ENCODE data around the gene SMIM7. TPM values are rescaled to one million over a fixed set of nuclear protein-coding genes. Genes with fewer than 3 reads are reported as not detected.

SMIM7 gene
- total RNA-seq, 2 donors from 2014 or later: 40.5 to 96.2 TPM

DNA sequence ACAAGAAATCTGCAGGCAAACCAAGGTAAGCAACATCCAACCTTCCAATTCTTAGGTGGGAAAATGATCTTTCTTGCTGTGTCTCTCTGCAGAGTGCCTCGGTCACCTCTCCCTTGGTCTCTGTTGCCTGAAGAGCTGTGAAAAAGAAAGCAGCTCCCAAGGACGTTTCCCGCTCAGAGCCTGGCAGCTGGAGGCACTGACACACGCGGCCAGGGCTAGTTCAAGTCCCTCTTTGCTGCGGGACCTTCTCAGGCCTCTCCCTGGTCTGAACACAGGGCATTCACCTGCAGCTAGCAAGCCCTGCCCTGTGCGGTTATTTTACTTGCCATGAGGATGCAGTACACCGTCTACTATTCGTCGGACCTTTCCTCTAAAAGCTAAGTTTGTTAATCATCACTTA lies 35.7 kb downstream of the SMIM7 start:
- ATAC-seq (no peak), DNase-seq (peak in 1 of 4 donors; percentile 42)
- Histone ChIP-seq H3K36me3 (replicated peaks in 1 of 2; ENCODE audit: insufficient read depth in 1 of 2, low read depth in 2 of 2) (no peaks in the 10 kb centered on the region), H3K9me3 (no peaks in the 10 kb centered on the region), H3K27ac (peak overlapping the region in 1 of 4 donors; percentile 13), H3K4me3 (no peak overlapping the region), H3K4me1 (peaks cover 47% of the 10 kb centered on the region), H3K27me3 (no peaks in the 10 kb centered on the region)
- 23 to 45% methylated on average over 10 of the region's 10 CpGs for WGBS, 2 donors
- intact Hi-C loops (cut with DNase I): loop anchor here (10.0 kb wide), 1 partner anchor 49 kb away; the partner anchor contains the start of gene SLC35E1
- TF ChIP-seq, protein P1, sequence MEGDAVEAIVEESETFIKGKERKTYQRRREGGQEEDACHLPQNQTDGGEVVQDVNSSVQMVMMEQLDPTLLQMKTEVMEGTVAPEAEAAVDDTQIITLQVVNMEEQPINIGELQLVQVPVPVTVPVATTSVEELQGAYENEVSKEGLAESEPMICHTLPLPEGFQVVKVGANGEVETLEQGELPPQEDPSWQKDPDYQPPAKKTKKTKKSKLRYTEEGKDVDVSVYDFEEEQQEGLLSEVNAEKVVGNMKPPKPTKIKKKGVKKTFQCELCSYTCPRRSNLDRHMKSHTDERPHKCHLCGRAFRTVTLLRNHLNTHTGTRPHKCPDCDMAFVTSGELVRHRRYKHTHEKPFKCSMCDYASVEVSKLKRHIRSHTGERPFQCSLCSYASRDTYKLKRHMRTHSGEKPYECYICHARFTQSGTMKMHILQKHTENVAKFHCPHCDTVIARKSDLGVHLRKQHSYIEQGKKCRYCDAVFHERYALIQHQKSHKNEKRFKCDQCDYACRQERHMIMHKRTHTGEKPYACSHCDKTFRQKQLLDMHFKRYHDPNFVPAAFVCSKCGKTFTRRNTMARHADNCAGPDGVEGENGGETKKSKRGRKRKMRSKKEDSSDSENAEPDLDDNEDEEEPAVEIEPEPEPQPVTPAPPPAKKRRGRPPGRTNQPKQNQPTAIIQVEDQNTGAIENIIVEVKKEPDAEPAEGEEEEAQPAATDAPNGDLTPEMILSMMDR (IDR thresholded peaks at IDR 0.05): no peak
- TF ChIP-seq POLR2A (IDR thresholded peaks at IDR 0.05): no peak

DNA sequence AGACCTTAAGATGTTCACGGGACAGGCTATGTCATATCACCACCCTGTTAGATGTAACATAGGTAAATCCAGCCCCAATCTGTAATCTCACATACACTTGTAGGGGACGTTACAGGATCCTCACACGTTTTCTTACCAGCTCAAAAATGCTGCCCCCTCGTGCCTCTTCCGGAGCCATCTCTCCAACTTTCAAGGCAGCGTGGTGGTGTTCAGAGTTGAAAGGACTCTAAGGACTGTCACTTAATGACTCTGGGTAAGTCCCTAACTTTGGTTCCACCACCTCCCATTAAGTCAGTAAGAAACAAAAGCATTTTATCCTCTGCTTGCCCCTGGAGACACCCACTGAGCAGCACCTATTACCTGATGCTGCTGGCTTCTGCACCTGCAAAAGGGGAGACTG lies 36.4 kb downstream of the SMIM7 start:
- Histone ChIP-seq H3K36me3 (replicated peaks in 1 of 2; ENCODE audit: insufficient read depth in 1 of 2, low read depth in 2 of 2) (no peaks in the 10 kb centered on the region), H3K4me1 (peaks cover 48% of the 10 kb centered on the region), H3K4me3 (no peak overlapping the region), H3K9me3 (no peaks in the 10 kb centered on the region), H3K27ac (no peak overlapping the region), H3K27me3 (no peaks in the 10 kb centered on the region)
- WGBS, 2 donors: 76 to 78% methylated on average over 6 of the region's 6 CpGs
- DNase-seq (no peak), ATAC-seq (no peak)
- intact Hi-C loops (cut with DNase I): loop anchor here (10.0 kb wide), 1 partner anchor 49 kb away; the partner anchor contains the start of gene SLC35E1
- no peak for TF ChIP-seq POLR2A (IDR thresholded peaks at IDR 0.05)
- TF ChIP-seq, protein P1 (IDR thresholded peaks at IDR 0.05): no peak

DNA sequence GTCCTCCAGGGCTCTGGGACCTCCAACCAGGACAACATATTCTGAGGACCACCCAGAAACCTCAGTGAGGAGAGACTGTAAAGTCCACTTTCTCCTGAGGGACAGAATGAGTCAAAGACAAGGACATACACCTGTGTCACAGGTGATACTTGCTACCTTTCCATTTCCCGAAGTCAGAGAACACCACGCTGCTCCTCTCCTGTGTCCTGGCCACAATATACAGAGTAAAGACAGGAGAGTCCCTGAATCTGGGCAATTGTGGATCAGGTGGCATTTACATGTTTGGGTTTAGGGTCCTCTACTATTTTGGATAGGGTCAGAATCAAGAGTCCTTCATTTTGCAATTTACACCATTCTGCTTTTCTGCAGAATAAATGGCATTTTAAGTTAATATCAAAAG lies 36.9 kb downstream of the SMIM7 start:
- Histone ChIP-seq H3K4me3 (no peak overlapping the region), H3K36me3 (replicated peaks in 1 of 2; ENCODE audit: insufficient read depth in 1 of 2, low read depth in 2 of 2) (no peaks in the 10 kb centered on the region), H3K4me1 (peaks cover 49% of the 10 kb centered on the region), H3K27me3 (no peaks in the 10 kb centered on the region), H3K27ac (no peak overlapping the region), H3K9me3 (no peaks in the 10 kb centered on the region)
- intact Hi-C loops (cut with DNase I): loop anchor here (10.0 kb wide), 1 partner anchor 48 kb away; the partner anchor contains the start of gene SLC35E1
- no peak for ATAC-seq
- no peak for DNase-seq
- TF ChIP-seq, protein P1 (IDR thresholded peaks at IDR 0.05): no peak
- no peak for TF ChIP-seq POLR2A (IDR thresholded peaks at IDR 0.05)
- WGBS, 2 donors: 79 to 85% methylated on average over 2 of the region's 2 CpGs

DNA sequence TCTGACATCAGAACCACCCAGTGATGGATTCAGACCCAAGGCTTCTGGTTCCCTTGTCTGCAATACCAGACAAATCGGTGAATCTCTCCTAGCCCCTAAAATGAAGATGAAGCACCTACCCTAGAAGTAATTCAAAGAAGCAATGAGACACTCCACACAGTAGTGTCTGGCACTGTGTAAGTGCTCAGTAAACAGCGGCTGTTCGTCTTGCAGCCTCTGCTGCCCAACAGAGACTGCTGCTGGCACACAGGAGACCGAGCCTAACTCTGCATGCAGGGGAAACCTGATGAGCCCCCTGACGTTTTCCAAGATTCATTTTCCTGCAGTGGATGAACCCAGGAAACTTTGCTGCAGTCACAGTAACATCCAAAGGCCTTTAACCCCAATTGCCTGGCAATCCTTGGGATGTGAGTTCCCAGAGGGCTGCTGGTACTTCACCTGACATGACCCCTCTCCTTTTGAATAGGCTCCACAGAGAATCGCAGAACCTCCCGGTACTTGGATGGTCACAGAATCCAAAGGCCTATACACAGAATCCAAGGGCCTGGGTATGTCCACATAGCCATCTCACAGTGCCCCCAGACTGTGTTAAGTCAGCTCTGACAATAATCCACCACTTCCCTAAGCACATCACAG lies 38.7 kb downstream of the SMIM7 start:
- intact Hi-C loops (cut with DNase I): loop anchor here (10.0 kb wide), 1 partner anchor 46 kb away; the partner anchor contains the start of gene SLC35E1
- Histone ChIP-seq H3K9me3 (no peaks in the 10 kb centered on the region), H3K4me1 (peaks cover 45% of the 10 kb centered on the region), H3K4me3 (no peak overlapping the region), H3K27ac (no peak overlapping the region), H3K36me3 (replicated peaks in 1 of 2; ENCODE audit: insufficient read depth in 1 of 2, low read depth in 2 of 2) (no peaks in the 10 kb centered on the region), H3K27me3 (no peaks in the 10 kb centered on the region)
- no peak for TF ChIP-seq POLR2A (IDR thresholded peaks at IDR 0.05)
- TF ChIP-seq, protein P1 (IDR thresholded peaks at IDR 0.05): no peak
- DNase-seq (no peak), ATAC-seq (no peak)
- WGBS, 2 donors: 85 to 90% methylated on average over 6 to 7 of the region's 7 CpGs

DNA sequence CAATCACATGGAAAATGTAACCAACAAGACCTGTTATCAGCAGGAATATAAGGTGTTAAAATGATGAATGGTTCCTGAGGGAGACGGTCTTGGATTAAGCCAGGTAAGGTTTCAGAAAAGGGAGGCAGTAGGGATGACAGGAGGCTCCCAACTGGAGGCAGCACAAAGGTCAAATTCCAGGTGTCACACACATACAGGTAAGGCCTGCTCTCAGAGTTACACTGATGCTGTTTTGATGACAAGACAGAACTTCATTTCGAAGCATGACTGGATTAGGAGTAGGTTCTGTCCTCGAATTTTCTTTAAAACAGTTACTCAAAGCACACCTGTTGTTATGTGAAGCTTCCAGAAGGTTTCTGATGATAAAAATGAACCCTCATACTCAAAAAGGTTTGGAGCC lies 39.4 kb downstream of the SMIM7 start:
- intact Hi-C loops (cut with DNase I): loop anchor here (10.0 kb wide), 1 partner anchor 46 kb away; the partner anchor contains the start of gene SLC35E1
- Histone ChIP-seq H3K9me3 (no peaks in the 10 kb centered on the region), H3K4me1 (peaks cover 38% of the 10 kb centered on the region), H3K36me3 (replicated peaks in 1 of 2; ENCODE audit: insufficient read depth in 1 of 2, low read depth in 2 of 2) (no peaks in the 10 kb centered on the region), H3K27ac (no peak overlapping the region), H3K4me3 (no peak overlapping the region), H3K27me3 (no peaks in the 10 kb centered on the region)
- ATAC-seq: no peak
- 38 to 43% methylated on average over 3 of the region's 3 CpGs for WGBS, 2 donors
- TF ChIP-seq POLR2A (IDR thresholded peaks at IDR 0.05): no peak
- TF ChIP-seq, protein P1 (IDR thresholded peaks at IDR 0.05): no peak
- no peak for DNase-seq

Measured in body of pancreas (tissue), 4 donors.